ENCODE data around the gene GRIP2. TPM values are rescaled to one million over a fixed set of nuclear protein-coding genes. Genes with fewer than 3 reads are reported as not detected.

Gene GRIP2
- total RNA-seq, 1 donor: 1.4 TPM

GRCh38 chr3:14511623-14512280 is 28.4 kb downstream of the GRIP2 start:
- H2AFZ ChIP-seq (ENCODE audit: low read length): no peak overlapping the region
- H3K9me3 ChIP-seq (ENCODE audit: low read depth, low read length): no peaks in the 10 kb centered on the region
- H3K4me1 ChIP-seq (ENCODE audit: insufficient read depth, low read length): no peaks in the 10 kb centered on the region
- H3K4me2 ChIP-seq (ENCODE audit: insufficient read depth, low read length): no peak overlapping the region
- no peak overlapping the region for H3K4me3 ChIP-seq (ENCODE audit: insufficient read depth, low read length)
- TF ChIP-seq CTCF (IDR thresholded peaks at IDR 0.05; ENCODE audit: extremely low read depth, low read depth, low read length): no peak
- H3K36me3 ChIP-seq (ENCODE audit: insufficient read depth, low read length): no peaks in the 10 kb centered on the region
- no peaks in the 10 kb centered on the region for H3K27me3 ChIP-seq (ENCODE audit: insufficient read depth, low read length)
- H3K79me2 ChIP-seq (ENCODE audit: insufficient read depth, low read length): no peaks in the 10 kb centered on the region
- DNase-seq (ENCODE audit: insufficient read length, low spot score, missing footprints): no peak
- H4K20me1 ChIP-seq (ENCODE audit: insufficient read depth, low read length): no peaks in the 10 kb centered on the region
- no peak overlapping the region for H3K27ac ChIP-seq (ENCODE audit: low read depth, low read length)

GRCh38 chr3:14510838-14511622 is 29.1 kb downstream of the GRIP2 start:
- Histone ChIP-seq H3K36me3 (ENCODE audit: insufficient read depth, low read length) (no peaks in the 10 kb centered on the region), H4K20me1 (ENCODE audit: insufficient read depth, low read length) (no peaks in the 10 kb centered on the region), H3K9me3 (ENCODE audit: low read depth, low read length) (no peaks in the 10 kb centered on the region), H3K27ac (ENCODE audit: low read depth, low read length) (no peak overlapping the region), H3K79me2 (ENCODE audit: insufficient read depth, low read length) (no peaks in the 10 kb centered on the region), H3K4me1 (ENCODE audit: insufficient read depth, low read length) (no peaks in the 10 kb centered on the region), H3K27me3 (ENCODE audit: insufficient read depth, low read length) (no peaks in the 10 kb centered on the region), H3K4me2 (ENCODE audit: insufficient read depth, low read length) (no peak overlapping the region), H3K4me3 (ENCODE audit: insufficient read depth, low read length) (no peak overlapping the region), H2AFZ (ENCODE audit: low read length) (no peak overlapping the region)
- DNase-seq (ENCODE audit: insufficient read length, low spot score, missing footprints): peak; percentile 78
- TF ChIP-seq CTCF (IDR thresholded peaks at IDR 0.05; ENCODE audit: extremely low read depth, low read depth, low read length): no peak

- H3K4me3 ChIP-seq (ENCODE audit: insufficient read depth, low read length): no peak overlapping the region
- H3K4me1 ChIP-seq (ENCODE audit: insufficient read depth, low read length): no peaks in the 10 kb centered on the region
- H3K36me3 ChIP-seq (ENCODE audit: insufficient read depth, low read length): no peaks in the 10 kb centered on the region
- TF ChIP-seq CTCF (IDR thresholded peaks at IDR 0.05; ENCODE audit: extremely low read depth, low read depth, low read length): no peak
- no peak overlapping the region for H2AFZ ChIP-seq (ENCODE audit: low read length)
- H3K9me3 ChIP-seq (ENCODE audit: low read depth, low read length): no peaks in the 10 kb centered on the region
- no peak overlapping the region for H3K27ac ChIP-seq (ENCODE audit: low read depth, low read length)
- H4K20me1 ChIP-seq (ENCODE audit: insufficient read depth, low read length): no peaks in the 10 kb centered on the region
- H3K79me2 ChIP-seq (ENCODE audit: insufficient read depth, low read length): no peaks in the 10 kb centered on the region
- no peak overlapping the region for H3K4me2 ChIP-seq (ENCODE audit: insufficient read depth, low read length)
- DNase-seq (ENCODE audit: insufficient read length, low spot score, missing footprints): peak; percentile 18
- no peaks in the 10 kb centered on the region for H3K27me3 ChIP-seq (ENCODE audit: insufficient read depth, low read length)
These were observed 30.4 kb downstream of the GRIP2 start for GRCh38 chr3:14509796-14510100.

GRCh38 chr3:14508966-14509795 is 31.0 kb downstream of the GRIP2 start:
- DNase-seq (ENCODE audit: insufficient read length, low spot score, missing footprints): peak; percentile 98
- no peak overlapping the region for H3K4me2 ChIP-seq (ENCODE audit: insufficient read depth, low read length)
- H3K79me2 ChIP-seq (ENCODE audit: insufficient read depth, low read length): no peaks in the 10 kb centered on the region
- no peaks in the 10 kb centered on the region for H3K36me3 ChIP-seq (ENCODE audit: insufficient read depth, low read length)
- H3K27me3 ChIP-seq (ENCODE audit: insufficient read depth, low read length): no peaks in the 10 kb centered on the region
- H3K4me3 ChIP-seq (ENCODE audit: insufficient read depth, low read length): no peak overlapping the region
- no peaks in the 10 kb centered on the region for H4K20me1 ChIP-seq (ENCODE audit: insufficient read depth, low read length)
- no peaks in the 10 kb centered on the region for H3K4me1 ChIP-seq (ENCODE audit: insufficient read depth, low read length)
- TF ChIP-seq CTCF (IDR thresholded peaks at IDR 0.05; ENCODE audit: extremely low read depth, low read depth, low read length): peak; percentile 71
- H2AFZ ChIP-seq (ENCODE audit: low read length): no peak overlapping the region
- H3K9me3 ChIP-seq (ENCODE audit: low read depth, low read length): no peaks in the 10 kb centered on the region
- no peak overlapping the region for H3K27ac ChIP-seq (ENCODE audit: low read depth, low read length)

Measured in osteoblast (primary cell).